Stimulated activated CD4-positive, alpha-beta T cell treated with anti-CD3 and anti-CD28 coated beads, Interleukin-12 subunit alpha, Interleukin-12 subunit beta, amount 100 ng/mL, for 24 hours (primary cell): ENCODE measurements around the gene STARD13.

ENCODE experiments used
- DNase-seq, 2 experiments: peaks; one replicate each; pipeline ENCODE4 v3.0.0-alpha.2; 2020; ENCODE audit warnings: low read depth in 2 of 2

Gene STARD13

DNA sequence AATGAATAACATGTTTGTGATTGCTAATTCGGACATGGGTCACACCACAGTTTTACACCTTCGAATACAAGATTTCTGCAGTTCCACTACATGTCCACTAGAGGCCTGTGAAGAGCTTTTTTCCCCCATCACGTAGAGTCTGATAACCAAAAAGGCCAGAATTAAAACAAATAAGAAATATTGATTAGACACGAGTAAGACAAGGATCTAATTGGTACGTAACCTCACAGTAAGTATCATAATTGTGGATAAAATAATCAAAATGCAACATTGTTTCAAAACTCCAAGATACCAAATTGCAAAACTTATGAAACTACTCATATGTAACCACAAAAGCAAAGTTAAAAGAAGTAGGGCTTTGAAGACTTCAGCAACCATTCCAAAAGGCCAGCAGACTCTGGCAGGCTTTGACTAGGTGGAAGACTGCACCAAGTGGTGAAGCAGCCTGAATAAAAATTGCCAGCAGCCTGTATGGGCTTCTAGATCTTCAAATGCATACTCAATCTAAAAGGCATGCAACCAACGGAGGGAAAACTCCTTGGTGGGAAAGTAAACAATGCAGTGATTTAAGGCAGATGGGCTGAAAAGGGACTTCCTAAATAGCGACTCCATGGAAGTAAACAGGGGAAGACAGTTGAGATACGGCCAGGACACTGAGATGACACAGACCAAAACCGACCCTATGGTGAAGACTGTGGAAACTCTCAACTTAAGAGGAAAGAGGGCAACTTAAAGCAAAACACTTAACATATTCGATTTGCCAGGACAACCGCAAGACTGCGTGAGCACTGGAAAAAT, 56.7 kb downstream of the STARD13 start:
- DNase-seq: no peak

- DNase-seq: no peak
Observed at GRCh38 chr13:33227927-33228647, 57.5 kb downstream of the STARD13 start.

GRCh38 chr13:33224686-33225085, 60.9 kb downstream of the STARD13 start:
- no peak for DNase-seq

DNA sequence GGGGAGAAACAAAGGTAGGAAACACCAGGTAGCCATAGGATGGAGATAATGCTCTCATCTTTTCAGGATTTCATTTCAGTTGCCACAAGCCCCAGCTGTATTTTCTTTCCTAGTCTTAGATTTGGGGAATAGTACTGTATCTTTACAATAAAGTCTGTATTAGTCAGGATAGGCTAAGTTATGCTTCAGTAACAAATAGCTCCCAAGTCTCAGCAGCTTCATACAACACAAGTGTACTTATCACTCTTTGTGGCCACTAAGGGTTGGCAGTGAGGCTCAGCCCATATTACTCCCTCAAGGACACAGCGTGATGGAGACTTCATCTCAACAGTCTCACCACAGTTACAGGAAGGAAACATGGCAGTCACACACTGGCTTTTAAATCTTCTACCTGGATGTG, 61.4 kb downstream of the STARD13 start:
- no peak for DNase-seq

- DNase-seq: no peak
Observed at GRCh38 chr13:33219926-33220325, 65.6 kb downstream of the STARD13 start.

GRCh38 chr13:33218426-33218825, 67.1 kb downstream of the STARD13 start:
- no peak for DNase-seq

- DNase-seq: no peak
Observed at GRCh38 chr13:33218020-33218419, 67.5 kb downstream of the STARD13 start.

- DNase-seq: no peak
Observed at GRCh38 chr13:33217256-33217655, 68.3 kb downstream of the STARD13 start.

- DNase-seq: no peak
Observed at GRCh38 chr13:33213797-33214196, 71.8 kb downstream of the STARD13 start.

GRCh38 chr13:33213024-33213768, 72.4 kb downstream of the STARD13 start:
- DNase-seq: no peak

DNA sequence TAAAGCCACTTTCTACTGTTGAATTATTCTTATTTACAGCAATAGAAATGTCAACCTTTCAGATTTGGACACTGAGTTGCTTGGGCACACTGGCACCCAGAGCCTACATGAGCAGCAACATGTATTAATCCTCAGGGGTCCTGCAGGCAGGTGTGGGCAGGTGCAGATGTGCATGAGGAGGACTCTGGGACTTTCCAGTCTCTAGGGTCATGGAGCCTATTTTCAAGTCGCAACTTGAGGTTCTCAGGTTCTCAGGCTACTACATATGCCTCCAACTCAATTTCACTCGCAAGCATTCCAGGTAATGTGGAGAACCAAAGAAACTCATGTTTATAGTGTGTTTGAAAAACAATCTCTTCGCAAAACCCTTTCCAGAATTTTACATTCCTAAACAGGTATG, 73.2 kb downstream of the STARD13 start:
- DNase-seq: no peak

DNA sequence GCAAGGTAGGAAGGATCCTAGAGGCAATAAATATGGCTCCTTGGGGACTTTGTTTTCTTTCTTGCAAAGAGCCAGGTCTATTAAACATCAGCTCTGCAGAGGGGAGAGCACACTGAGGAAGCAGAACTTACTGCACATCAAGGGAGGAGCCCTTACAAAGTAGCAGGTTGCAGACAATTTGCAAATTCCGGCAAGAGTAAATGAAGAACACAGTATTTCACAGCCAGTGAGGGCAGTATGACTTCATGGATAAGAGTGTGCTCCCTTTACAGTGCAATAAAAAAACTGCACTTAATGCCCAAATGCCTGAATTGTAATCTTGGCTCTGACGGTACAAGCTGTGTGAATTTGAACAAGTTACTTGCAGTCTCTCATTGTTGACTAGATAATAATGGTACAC, 75.5 kb downstream of the STARD13 start:
- DNase-seq: no peak

GRCh38 chr13:33208290-33209220, 77.0 kb downstream of the STARD13 start:
- DNase-seq: no peak

- DNase-seq: no peak
Observed at GRCh38 chr13:33207615-33207961, 78.0 kb downstream of the STARD13 start.

GRCh38 chr13:33206945-33207614, 78.5 kb downstream of the STARD13 start:
- DNase-seq: no peak

DNA sequence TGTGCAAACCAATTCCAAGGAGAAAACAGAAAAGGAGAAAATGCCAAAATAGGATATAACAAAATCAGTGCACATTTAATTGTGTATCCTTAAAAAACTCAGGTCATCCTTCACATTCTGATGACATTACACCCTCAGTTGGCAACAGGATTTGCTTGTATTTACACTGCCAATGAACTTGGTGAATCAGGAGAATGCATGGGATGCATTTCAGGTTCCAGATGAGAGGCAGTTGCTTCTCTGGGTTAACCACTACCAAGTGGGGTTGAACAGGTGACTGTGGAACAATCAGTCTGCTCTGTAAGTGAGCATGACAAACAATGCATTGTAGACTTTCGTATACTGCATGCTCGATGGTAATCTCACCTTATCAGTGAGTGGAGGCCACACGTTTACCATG, 79.1 kb downstream of the STARD13 start:
- no peak for DNase-seq

- no peak for DNase-seq
Observed at GRCh38 chr13:33205804-33206221, 79.7 kb downstream of the STARD13 start.

- no peak for DNase-seq
Observed at GRCh38 chr13:33205224-33205623, 80.3 kb downstream of the STARD13 start.

- no peak for DNase-seq
Observed at GRCh38 chr13:33204130-33204927, 81.2 kb downstream of the STARD13 start.

DNA sequence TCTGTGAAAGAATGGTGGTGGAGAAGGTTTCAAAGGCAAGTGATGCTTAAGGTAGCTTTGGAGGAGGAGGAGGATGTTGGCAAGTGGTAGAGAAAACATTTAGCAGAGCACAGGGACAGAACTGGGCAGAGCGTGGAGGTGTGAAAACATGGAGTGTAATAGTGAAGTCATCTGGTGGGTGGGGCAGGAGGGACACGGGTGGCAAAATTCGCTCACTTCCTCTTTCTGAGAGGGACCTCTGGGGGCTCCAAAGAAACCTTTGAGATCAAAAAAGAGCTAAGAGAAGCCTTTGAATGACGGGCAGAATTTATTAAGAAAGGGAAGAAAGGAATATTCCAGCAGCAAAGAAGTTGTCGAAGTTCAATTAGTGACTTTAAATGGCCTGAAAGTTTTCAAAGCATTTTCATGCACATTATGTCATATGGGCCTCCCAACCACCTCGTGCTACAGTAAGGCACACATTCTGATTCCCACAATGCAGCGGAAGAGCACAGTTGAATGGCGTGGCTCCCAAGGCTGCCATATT, 82.8 kb downstream of the STARD13 start:
- no peak for DNase-seq
